Activated B cell treated with CpG ODN at 0.5 μM for 24 hours (primary cell): ENCODE data around the gene IL5. TPM values are rescaled to one million over a fixed set of nuclear protein-coding genes. Genes with fewer than 3 reads are reported as not detected.

Experiments
- ATAC-seq: fragments of 200-7000 bp; cut with Tn5 transposase; one replicate; pipeline ENCODE4 v1.10.0; 2021; ENCODE audit warnings: low read depth, mild to moderate bottlenecking, moderate library complexity
- CTCF ChIA-PET: fragments of 350-600 bp; sonication (Branson Sonifier 250); formaldehyde crosslinking; loops from one replicate; lab custom pipeline; 2021; ENCODE audit warnings: antibody characterized with exemption; lab: Charles Lee
- POLR2A ChIA-PET: fragments of 350-600 bp; sonication (Branson Sonifier 250); formaldehyde crosslinking; loops from one replicate; lab custom pipeline; 2021; ENCODE audit warnings: antibody characterized with exemption; lab: Charles Lee
- DNase-seq: peaks from one replicate; pipeline ENCODE4 v3.0.0; 2022
- H3K27ac Mint-ChIP-seq: one replicate; pipeline ENCODE4 v1.8.0; 2020; ENCODE audit warnings: mixed read lengths
- H3K27me3 Mint-ChIP-seq: one replicate; pipeline ENCODE4 v1.8.0; 2021; ENCODE audit warnings: mixed read lengths
- H3K36me3 Mint-ChIP-seq: one replicate; pipeline ENCODE4 v1.8.0; 2021; ENCODE audit warnings: low read depth, mixed read lengths
- H3K4me1 Mint-ChIP-seq: one replicate; pipeline ENCODE4 v1.8.0; 2021; ENCODE audit warnings: mixed read lengths
- H3K4me3 Mint-ChIP-seq: one replicate; pipeline ENCODE4 v1.8.0; 2020; ENCODE audit warnings: mild to moderate bottlenecking, mixed read lengths
- H3K9me3 Mint-ChIP-seq: one replicate; pipeline ENCODE4 v1.8.0; 2020; ENCODE audit warnings: mixed read lengths
- CTCF ChIP-seq: fragments of 200-600 bp; IDR thresholded peaks from one replicate; pipeline ENCODE4 v1.8.0; 2022; ENCODE audit warnings: antibody characterized with exemption, mild to moderate bottlenecking
- intact Hi-C: fragments of 100-400 bp; cut with micrococcal nuclease; formaldehyde crosslinking; loops from one replicate; pipeline ENCODE4 v1.15.1; 2024
- total RNA-seq: library from RNA; stranded (reverse); gene quantifications from 2 replicates; pipeline ENCODE4 v1.2.3, GENCODE V29; 2022

Gene IL5
- total RNA-seq, 1 donor from 2014 or later = not detected

GRCh38 chr5:132530946-132531345 is 12.4 kb downstream of the IL5 start:
- TF ChIP-seq CTCF = no peak
- Mint-ChIP-seq H3K4me1 (peaks cover 31% of the 10 kb centered on the region), H3K36me3 (no peaks in the 10 kb centered on the region), H3K27ac (no peak overlapping the region), H3K9me3 (no peaks in the 10 kb centered on the region), H3K4me3 (no peak overlapping the region), H3K27me3 (peaks cover 9% of the 10 kb centered on the region)
- intact Hi-C loops = no loop called here
- ATAC-seq (no peak), DNase-seq (no peak)
- ChIA-PET POLR2A (no interaction called here), CTCF (no interaction called here)

GRCh38 chr5:132528866-132529634 is 14.3 kb downstream of the IL5 start:
- no peak for TF ChIP-seq CTCF
- no peaks in the 10 kb centered on the region for H3K27me3 Mint-ChIP-seq
- peak overlapping the region; percentile 25 for H3K4me3 Mint-ChIP-seq
- intact Hi-C loops = loop anchor here (5.0 kb wide), 2 partner anchors 58 to 208 kb away; partner anchors contain the start of gene KIF3A
- H3K27ac Mint-ChIP-seq = peak overlapping the region; percentile 27
- CTCF ChIA-PET = interaction anchor here (0.6 to 2.7 kb wide), 3 partner anchors 24 to 187 kb away, joined by 3 to 11 read pairs (median 3); no protein-coding TSS in a partner anchor
- peaks cover 50% of the 10 kb centered on the region for H3K4me1 Mint-ChIP-seq
- no peak for DNase-seq
- H3K9me3 Mint-ChIP-seq = peaks cover 2% of the 10 kb centered on the region
- no peaks in the 10 kb centered on the region for H3K36me3 Mint-ChIP-seq
- ATAC-seq = peak; percentile 43
- POLR2A ChIA-PET = interaction anchor here (1.0 to 1.4 kb wide), 2 partner anchors 28 to 39 kb away, joined by 4 to 7 read pairs; partner anchors contain the start of genes IRF1 and RAD50

GRCh38 chr5:132528021-132528420 is 15.3 kb downstream of the IL5 start:
- no peak for TF ChIP-seq CTCF

GRCh38 chr5:132526974-132527564 is 16.3 kb downstream of the IL5 start:
- intact Hi-C loops = loop anchor here (1.0 to 5.0 kb wide), 6 partner anchors 21 to 293 kb away; partner anchors contain the start of genes KIF3A and RAD50
- no peaks in the 10 kb centered on the region for H3K36me3 Mint-ChIP-seq
- DNase-seq (no peak), ATAC-seq (no peak)
- H3K27ac Mint-ChIP-seq = no peak overlapping the region
- TF ChIP-seq CTCF = no peak
- peaks cover 2% of the 10 kb centered on the region for H3K9me3 Mint-ChIP-seq
- ChIA-PET POLR2A (interaction anchor here (0.6 to 2.9 kb wide), 6 partner anchors 30 to 446 kb away, joined by 3 to 15 read pairs (median 6); partner anchors contain the start of genes IRF1 and RAD50), CTCF (interaction anchor here (0.7 to 2.7 kb wide), 19 partner anchors 10 to 357 kb away, joined by 3 to 23 read pairs (median 3); partner anchors contain the start of gene IL5)
- H3K4me3 Mint-ChIP-seq = no peak overlapping the region
- no peaks in the 10 kb centered on the region for H3K27me3 Mint-ChIP-seq
- H3K4me1 Mint-ChIP-seq = peaks cover 53% of the 10 kb centered on the region

More at GRCh38 chr5:132528021-132528420, 15.3 kb downstream of the IL5 start:
- Mint-ChIP-seq H3K4me3 (no peak overlapping the region), H3K9me3 (peaks cover 2% of the 10 kb centered on the region), H3K36me3 (no peaks in the 10 kb centered on the region), H3K27ac (no peak overlapping the region), H3K4me1 (peaks cover 53% of the 10 kb centered on the region), H3K27me3 (no peaks in the 10 kb centered on the region)
- intact Hi-C loops = loop anchor here (5.0 kb wide), 2 partner anchors 59 to 209 kb away; partner anchors contain the start of gene KIF3A
- ChIA-PET CTCF (interaction anchor here (1.0 to 2.7 kb wide), 6 partner anchors 22 to 292 kb away, joined by 3 to 23 read pairs (median 8); no protein-coding TSS in a partner anchor), POLR2A (no interaction called here)
- ATAC-seq = no peak
- DNase-seq = no peak
